Activated CD4-positive, alpha-beta T cell treated with anti-CD3 and anti-CD28 coated beads, Interleukin-2, amount 50 U/mL, for 4 hours (primary cell): Measurements from ENCODE around the gene UXT.
"Not testable (repeated sequence)": the region's sequence is repeated elsewhere in the genome, so short reads cannot be mapped to it uniquely, and the experiment has no call there.

Experiments
- DNase-seq, 2 experiments: peaks; one replicate each; pipeline ENCODE4 v3.0.0-alpha.2; 2020

The UXT gene

DNA sequence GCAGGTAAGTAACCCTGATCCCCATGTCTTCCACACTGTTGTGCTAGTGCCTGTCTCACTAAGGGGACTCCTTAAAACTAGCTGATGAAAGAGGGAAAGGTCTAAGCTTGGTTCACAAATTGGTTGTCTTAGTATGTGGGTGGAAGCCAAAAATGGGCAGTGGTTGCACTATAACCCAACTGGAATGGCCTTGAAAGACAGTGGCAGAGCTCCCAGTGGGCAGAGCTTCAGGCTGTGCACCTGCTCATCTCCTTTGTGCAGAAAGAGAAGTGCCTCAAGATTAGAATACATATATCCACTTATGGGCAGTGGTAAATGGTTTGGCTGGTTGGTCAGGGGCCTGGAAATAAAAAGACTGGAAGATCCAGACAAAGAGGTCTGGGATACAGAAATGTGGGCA lies 46.6 kb downstream of the UXT start:
- no peak for DNase-seq

DNA sequence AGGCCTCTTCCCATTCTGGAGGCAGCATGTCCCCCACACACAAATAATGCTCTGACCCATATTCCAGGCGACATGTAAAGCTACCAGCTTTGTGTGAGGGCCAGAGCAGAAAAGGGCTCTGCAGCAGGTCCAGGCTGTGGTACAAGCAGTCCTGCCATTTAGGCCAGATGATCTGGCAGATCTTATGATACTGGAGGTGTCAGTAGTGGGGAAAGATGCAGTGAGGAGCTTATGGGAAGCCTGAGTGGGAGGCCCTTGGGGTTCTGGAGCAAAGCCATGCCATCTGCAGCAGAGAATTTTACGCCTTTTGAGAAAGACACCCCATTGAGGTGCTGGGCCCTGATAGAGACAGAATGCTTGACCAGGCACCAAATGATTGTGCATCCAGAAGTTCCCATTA lies 47.1 kb downstream of the UXT start:
- no peak for DNase-seq

DNA sequence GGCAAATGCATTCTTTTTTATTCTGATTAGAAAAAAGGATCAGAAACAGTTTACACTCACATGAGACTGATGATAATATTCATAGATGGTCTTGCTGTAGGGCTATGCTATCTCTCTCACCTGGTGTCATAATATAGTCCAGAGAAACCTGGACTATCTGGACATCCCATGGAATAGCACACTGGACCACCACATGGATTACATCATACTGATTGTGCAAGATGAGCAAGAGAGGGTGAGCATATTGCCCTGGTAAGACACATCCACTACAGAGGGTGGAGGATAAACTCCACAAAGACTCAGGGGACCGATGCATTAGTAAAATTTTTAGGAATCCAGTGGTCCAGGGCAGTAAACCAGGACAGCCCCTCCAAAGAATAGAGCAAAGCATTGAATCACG lies 47.5 kb downstream of the UXT start:
- no peak for DNase-seq

DNA sequence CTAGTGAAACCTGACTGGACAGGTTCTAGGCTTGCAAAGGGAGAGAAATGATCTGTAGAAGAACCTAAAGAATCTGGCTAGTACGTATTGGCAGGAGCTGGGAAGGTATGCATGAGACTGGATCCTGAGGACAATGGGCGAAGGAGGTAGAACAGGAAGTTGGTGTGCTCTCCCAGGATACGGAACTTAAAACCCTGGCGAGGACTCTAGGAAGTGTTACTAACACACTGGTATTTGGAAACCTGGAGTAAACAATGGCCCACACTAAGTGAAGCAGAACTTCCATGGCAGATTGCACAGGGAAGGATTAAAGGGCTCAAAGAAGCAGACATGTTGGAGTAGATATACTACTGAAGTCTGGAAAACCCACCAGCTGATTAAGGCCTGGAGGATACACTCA lies 48.5 kb downstream of the UXT start:
- no peak for DNase-seq

DNA sequence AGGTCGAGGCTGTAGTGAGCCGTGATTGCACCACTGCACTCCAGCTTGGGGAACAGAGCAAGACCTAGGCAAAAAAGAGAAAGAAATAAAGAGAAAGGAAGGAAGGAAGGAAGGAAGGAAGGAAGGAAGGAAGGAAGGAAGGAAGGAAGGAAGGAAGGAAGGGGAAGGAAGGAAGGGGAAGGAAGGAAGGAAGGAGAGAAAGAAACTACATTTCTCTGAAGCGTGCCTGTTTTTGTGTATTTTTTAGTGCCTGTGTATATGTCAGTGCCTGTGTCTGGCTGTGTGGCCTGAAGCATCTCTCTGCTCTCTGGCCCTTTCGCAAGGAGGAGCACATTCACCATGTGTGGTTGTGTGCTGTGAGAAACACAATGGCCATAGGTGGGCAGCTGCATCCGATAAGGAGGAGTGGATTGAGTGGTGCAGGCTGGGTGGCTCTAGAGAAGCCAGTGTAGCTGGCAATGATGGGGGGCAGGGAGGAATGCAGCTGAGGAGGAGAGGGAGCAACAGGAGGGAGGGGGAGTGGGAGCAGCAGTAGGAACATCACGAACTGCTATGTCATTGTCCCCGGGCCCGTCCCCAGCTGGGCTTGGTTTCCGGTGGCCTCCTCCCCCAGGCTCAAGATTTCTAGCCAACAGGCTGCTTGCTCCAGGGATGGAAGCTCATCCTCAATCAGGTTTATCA lies 50.7 kb downstream of the UXT start:
- DNase-seq, result no peak

DNA sequence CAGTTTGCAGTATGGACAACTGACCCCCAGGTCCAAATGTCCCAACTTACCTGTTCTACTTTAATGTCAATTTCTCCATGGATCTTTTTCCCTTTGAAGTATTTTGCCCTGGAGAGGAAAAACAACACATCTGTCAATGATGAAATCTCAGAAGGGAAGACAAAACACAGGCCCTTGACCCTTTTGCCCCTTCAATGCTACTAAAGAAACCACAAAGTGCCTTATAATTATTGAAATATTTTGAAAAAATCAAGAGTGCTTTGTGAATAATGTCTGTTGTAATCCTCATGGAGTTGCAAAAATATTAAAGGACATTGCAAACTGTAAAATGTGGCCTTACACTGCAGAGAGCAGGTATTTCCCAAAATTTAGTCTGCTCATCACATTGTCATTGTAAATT lies 51.9 kb downstream of the UXT start:
- DNase-seq, result no peak

DNA sequence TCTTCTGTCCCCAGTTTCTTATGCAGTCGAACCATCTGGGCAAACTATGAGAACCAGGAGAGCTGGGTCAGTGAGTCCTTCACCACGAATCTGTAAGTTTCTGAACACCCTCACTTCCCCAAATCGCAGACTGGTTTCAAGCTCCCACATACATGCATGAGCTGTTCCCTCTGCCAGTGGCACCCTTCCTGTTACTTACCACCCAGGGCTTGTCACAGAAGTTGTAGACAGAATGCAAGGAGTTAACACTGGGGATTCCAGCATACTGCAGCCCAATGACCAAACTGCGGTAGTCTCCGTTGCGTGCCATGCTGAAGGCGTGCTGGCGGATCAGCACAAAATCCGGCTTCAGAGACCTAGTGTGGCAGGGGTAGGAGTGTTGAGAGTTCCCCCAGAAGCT lies 54.0 kb downstream of the UXT start:
- DNase-seq, result no peak

DNA sequence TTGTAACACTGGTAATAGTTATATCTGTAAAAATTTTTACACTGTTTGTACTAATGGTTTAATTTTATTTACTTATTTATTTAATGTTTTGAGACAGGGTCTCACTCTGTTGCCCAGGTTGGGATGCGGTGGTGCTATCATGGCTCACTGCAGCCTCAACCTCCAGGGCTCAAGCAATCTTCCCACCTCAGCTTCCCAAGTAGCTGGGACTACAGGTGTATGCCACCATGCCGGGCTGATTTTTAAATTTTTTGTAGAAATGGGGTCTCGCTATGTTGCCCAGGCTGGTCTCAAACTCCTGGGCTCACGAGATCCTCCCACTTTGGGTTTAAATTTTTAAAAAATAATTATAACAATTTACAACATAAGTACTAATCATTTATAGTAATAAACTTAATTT lies 55.9 kb downstream of the UXT start:
- DNase-seq, result not testable (repeated sequence)
